AG10803 (cell line): Measurements from ENCODE around the gene PARD3.
A peak's percentile ranks its signal among the peaks of the same experiment; 100 is the strongest.

Source experiments
- DNase-seq: peaks from one replicate; pipeline ENCODE4 v3.0.0; 2010; ENCODE audit warnings: low read depth
- H3K4me3 ChIP-seq: 2 replicates; pipeline ENCODE4 v1.5.1; 2011; ENCODE audit warnings: mild to moderate bottlenecking, low read length, control low read depth
- CTCF ChIP-seq: conservative IDR thresholded peaks from 2 replicates; pipeline ENCODE4 v1.5.1; 2011; ENCODE audit warnings: mild to moderate bottlenecking, low read length, control low read depth, inconsistent platforms

Gene PARD3

GRCh38 chr10:34808801-34809745, 6.0 kb downstream of the PARD3 start:
- peak overlapping the region; percentile 58 for H3K4me3 ChIP-seq
- no peak for TF ChIP-seq CTCF
- DNase-seq, result peak; percentile 40

GRCh38 chr10:34808336-34808735, 6.8 kb downstream of the PARD3 start:
- no peak for TF ChIP-seq CTCF
- no peak for DNase-seq
- H3K4me3 ChIP-seq, result no peak overlapping the region

GRCh38 chr10:34804306-34804705, 10.8 kb downstream of the PARD3 start:
- TF ChIP-seq CTCF, result no peak
- H3K4me3 ChIP-seq, result no peak overlapping the region
- DNase-seq, result no peak

- TF ChIP-seq CTCF, result no peak
- no peak for DNase-seq
- H3K4me3 ChIP-seq, result no peak overlapping the region
Measured at GRCh38 chr10:34802692-34803091, 12.4 kb downstream of the PARD3 start.

- no peak overlapping the region for H3K4me3 ChIP-seq
- TF ChIP-seq CTCF, result no peak
- no peak for DNase-seq
Measured at GRCh38 chr10:34801097-34801733, 13.9 kb downstream of the PARD3 start.

GRCh38 chr10:34800624-34801023, 14.5 kb downstream of the PARD3 start:
- no peak overlapping the region for H3K4me3 ChIP-seq
- no peak for DNase-seq
- TF ChIP-seq CTCF, result no peak

- H3K4me3 ChIP-seq, result no peak overlapping the region
- TF ChIP-seq CTCF, result no peak
- no peak for DNase-seq
Measured at GRCh38 chr10:34798654-34799053, 16.4 kb downstream of the PARD3 start.
